NT2/D1 (cell line): ENCODE results near the gene ADAMTS6.

Experiments
- DNase-seq: peaks from one replicate; pipeline ENCODE4 v3.0.0-alpha.2; 2011; ENCODE audit warnings: low read depth, low spot score
- H3K27me3 ChIP-seq: 2 replicates; pipeline ENCODE4 v1.6.0; 2011; ENCODE audit warnings: mild to moderate bottlenecking; ENCODE audit not compliant: insufficient read length, insufficient read depth
- H3K36me3 ChIP-seq: 2 replicates; pipeline ENCODE4 v1.6.1; 2011; ENCODE audit warnings: mild to moderate bottlenecking, low read length, mixed read lengths; ENCODE audit not compliant: insufficient read depth, insufficient read length
- H3K4me1 ChIP-seq: 2 replicates; pipeline ENCODE4 v1.5.1; 2011; ENCODE audit not compliant: insufficient read depth, insufficient read length
- H3K4me3 ChIP-seq: 2 replicates; pipeline ENCODE4 v1.5.1; 2011; ENCODE audit warnings: low read depth; ENCODE audit not compliant: insufficient read length
- H3K9ac ChIP-seq: 2 replicates; pipeline ENCODE4 v1.6.0; 2011; ENCODE audit warnings: low read depth; ENCODE audit not compliant: insufficient read length
- H3K9me3 ChIP-seq: 2 replicates; pipeline ENCODE4 v1.5.1; 2011; ENCODE audit warnings: mild to moderate bottlenecking, low read length; ENCODE audit not compliant: insufficient read depth
- SUZ12 ChIP-seq: IDR thresholded peaks from 2 replicates; pipeline ENCODE4 v1.6.1; 2011; ENCODE audit not compliant: insufficient read length, insufficient read depth; ENCODE audit errors: extremely low read depth
- YY1 ChIP-seq: IDR thresholded peaks from 2 replicates; pipeline ENCODE4 v1.6.1; 2011; ENCODE audit not compliant: insufficient read length, insufficient read depth
- ZNF274 ChIP-seq: IDR thresholded peaks from 2 replicates; pipeline ENCODE4 v1.6.1; 2011; ENCODE audit warnings: mild to moderate bottlenecking, low read depth, low read length

ADAMTS6 gene

DNA sequence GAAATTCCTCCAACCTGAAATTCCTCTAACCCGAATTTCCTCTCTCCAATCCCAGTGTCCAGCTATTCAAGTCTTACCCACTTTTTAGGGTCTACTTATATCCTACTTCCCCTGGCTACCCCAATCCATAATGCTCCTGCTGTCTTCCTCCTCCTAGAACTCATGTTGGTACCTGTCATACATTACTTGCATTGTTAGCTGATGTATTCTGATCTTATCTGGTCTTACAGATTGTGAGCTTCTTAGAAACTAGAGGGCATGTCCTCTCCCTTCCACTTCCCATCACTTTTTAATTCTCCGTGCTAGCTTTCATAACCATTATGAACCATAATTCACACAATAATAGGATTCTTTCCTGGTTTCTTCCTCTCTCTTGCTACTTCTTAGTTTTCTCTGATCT lies 376.9 kb downstream of the ADAMTS6 start:
- Histone ChIP-seq H3K9me3 (no peaks in the 10 kb centered on the region), H3K4me1 (peaks cover 4% of the 10 kb centered on the region), H3K4me3 (no peak overlapping the region), H3K36me3 (no peaks in the 10 kb centered on the region), H3K27me3 (no peaks in the 10 kb centered on the region), H3K9ac (no peak overlapping the region)
- no peak for DNase-seq
- no peak for TF ChIP-seq SUZ12
- TF ChIP-seq ZNF274 = no peak
- TF ChIP-seq YY1 = no peak

DNA sequence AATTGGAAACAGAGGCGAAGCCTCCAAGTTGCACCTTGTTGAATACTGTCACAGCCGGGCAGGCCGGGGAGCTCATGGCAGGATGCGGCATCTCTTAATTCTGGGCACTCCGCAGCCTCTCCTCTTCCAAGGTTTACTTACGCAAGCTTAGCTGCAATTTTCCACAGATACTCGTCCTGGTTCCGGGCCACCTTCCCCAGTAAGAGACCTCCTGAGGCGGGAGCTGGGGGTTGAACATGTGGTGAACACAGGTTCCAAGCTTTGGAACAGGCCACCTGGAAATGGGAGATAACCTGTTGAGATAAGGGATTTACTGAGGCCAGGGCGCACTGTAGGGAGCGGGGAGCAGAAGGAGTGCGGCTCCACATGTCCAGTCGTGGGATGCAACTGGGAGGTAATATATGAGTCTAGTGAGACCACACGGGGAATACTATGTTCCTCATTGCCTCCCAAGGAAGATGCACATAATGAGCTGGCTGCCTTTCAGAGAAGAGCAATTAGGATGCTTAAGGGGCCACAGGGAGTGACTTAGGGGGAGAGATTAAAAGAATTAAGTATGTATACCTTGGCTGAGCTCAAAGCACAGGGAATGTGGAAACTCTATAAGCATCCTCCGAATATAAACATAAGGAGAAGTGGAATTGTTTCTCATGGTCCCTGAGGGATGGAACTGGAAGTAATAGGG lies 377.8 kb downstream of the ADAMTS6 start:
- Histone ChIP-seq H3K9ac (peak overlapping the region; percentile 84), H3K36me3 (no peaks in the 10 kb centered on the region)

DNA sequence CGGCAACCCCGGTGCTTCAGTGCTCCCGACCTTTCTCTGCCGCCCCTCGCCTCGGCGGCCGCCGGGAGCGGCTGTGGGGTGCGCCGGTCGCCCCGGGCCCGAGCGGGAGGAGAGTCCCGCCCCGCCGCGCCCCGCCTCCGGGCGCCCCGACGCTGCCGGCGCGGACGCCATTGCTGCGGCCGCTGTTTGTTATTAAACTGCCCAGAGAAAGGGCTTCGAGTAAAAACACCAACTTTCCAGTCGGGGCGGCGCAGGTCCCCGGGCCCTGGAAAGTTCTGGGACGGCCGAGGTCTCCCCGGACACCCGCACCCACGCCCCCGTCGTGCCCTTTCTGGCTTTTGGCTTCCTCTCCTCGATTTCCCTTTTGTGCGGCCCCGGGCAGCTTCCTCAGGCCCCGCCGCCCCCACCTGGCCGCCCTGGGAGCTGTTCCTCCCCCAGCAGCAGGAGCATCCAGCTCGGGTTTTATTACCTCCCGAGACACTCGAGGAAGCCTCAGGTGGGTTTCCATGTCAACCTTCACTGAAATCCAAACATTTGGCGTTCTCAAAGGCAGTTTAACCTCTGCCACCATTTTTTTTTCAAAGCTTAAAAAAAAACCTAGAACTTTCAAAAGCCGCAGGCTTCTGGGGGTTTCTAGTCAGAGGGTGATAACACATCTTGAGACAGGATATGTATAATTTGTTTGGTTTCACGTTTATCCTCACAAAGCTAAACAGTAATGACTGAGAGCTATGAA lies 378.6 kb downstream of the ADAMTS6 start:
- Histone ChIP-seq H3K9me3 (no peaks in the 10 kb centered on the region), H3K27me3 (no peaks in the 10 kb centered on the region), H3K9ac (peak overlapping the region; percentile 84), H3K36me3 (no peaks in the 10 kb centered on the region), H3K4me3 (peak overlapping the region; percentile 58), H3K4me1 (peaks cover 4% of the 10 kb centered on the region)
- peak; percentile 25 for DNase-seq
- TF ChIP-seq ZNF274 (no peak), YY1 (peak; percentile 21), SUZ12 (no peak)

More for the DNA sequence above, 377.8 kb downstream of the ADAMTS6 start:
- no peak for DNase-seq
- no peaks in the 10 kb centered on the region for H3K27me3 ChIP-seq
- TF ChIP-seq YY1 (no peak), ZNF274 (no peak), SUZ12 (no peak)
- H3K4me1 ChIP-seq = peaks cover 4% of the 10 kb centered on the region
- H3K4me3 ChIP-seq = no peak overlapping the region
- H3K9me3 ChIP-seq = no peaks in the 10 kb centered on the region

DNA sequence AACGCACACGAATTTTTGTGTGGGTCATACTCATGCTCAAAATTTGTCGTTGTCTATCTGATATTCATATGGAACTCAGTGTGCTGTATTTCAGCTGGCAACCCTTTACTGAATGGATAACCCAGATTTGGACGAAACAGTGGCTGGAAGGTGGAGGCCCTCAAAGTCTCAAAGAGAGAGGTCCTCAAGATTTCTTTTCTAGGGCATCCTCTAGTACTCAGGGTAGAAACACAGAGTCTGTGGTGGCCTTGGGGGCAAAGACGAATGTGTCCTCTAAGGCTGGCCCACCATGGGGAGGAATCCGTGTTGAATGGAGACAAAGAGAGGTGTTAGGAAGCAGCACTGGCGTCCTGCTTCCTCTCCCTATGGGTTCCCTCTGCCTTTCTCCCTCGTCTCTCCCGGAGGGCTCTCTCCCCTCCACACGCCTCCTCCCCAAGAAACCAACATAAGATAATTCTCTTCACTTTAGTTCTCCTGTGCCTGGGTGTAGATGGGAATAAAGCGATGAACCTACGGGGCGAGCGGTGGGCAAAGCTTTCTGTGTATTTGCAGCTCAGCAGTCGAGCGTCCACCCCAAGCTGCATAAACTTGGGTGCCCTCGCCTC lies 379.2 kb downstream of the ADAMTS6 start:
- Histone ChIP-seq H3K9ac (peak overlapping the region; percentile 84), H3K36me3 (no peaks in the 10 kb centered on the region), H3K27me3 (no peaks in the 10 kb centered on the region), H3K9me3 (no peaks in the 10 kb centered on the region), H3K4me1 (peaks cover 4% of the 10 kb centered on the region), H3K4me3 (peak overlapping the region; percentile 58)
- no peak for DNase-seq
- TF ChIP-seq SUZ12 = no peak
- no peak for TF ChIP-seq ZNF274
- TF ChIP-seq YY1 = no peak

DNA sequence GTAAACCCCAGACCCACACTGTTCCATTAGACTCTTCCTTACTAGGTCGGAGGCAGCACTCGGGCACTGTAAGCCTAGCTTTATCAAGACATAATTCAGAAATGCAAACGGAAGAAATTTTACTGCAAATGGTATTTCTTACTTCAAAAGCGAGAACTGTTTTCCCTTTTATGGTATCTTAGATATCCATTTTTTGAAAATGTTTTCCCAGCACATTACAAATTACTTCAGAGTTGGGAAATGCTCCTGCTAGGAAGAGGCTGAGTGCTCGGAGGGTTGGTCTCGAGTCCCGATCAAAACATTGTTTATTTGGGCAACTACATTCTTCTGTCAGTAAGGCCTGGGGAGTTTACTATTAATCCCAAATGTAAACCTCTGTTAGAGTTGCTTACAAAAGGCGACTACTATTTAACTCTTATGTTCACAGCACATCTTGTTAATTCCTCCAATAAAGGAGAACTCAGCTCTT lies 380.1 kb downstream of the ADAMTS6 start:
- H3K4me3 ChIP-seq = no peak overlapping the region
- DNase-seq = no peak
- H3K36me3 ChIP-seq = no peaks in the 10 kb centered on the region
- no peaks in the 10 kb centered on the region for H3K27me3 ChIP-seq
- no peak for TF ChIP-seq ZNF274
- no peak for TF ChIP-seq SUZ12
- TF ChIP-seq YY1 = no peak
- H3K9ac ChIP-seq = no peak overlapping the region
- H3K9me3 ChIP-seq = no peaks in the 10 kb centered on the region
- peaks cover 4% of the 10 kb centered on the region for H3K4me1 ChIP-seq

DNA sequence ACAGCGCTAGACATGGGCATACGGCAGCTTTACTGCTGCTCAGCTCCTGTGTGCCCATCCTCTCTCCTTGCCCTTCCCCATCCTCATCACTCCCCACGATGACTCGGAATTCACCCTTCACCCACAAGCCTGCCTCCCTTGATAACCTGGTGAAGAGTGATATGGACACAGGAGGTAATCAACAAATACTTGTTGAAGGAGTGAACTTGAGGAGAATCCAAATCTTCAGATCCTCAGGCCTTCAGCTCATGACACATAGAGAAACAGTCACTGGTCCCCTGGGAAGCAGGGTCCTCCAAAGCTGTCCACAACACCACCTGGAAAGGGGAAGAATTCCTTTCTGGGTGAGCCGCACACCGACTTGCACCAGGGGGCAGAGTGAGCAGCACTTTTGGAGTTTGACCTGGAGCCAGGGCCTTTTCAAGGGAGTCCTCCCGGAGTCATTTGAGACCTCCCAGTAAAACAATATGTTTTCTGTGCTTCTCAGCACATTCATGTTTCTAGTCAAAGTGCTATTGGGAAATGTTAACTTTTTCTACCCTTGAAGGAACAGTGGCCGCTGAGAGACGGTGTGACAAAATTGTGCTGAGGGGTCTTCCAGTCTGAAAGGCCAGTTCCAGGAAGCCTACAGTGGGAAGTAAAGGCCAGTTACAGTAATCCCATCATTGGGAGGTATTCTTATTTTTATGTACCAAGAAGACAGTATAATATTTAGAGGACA lies 380.6 kb downstream of the ADAMTS6 start:
- Histone ChIP-seq H3K4me1 (peaks cover 4% of the 10 kb centered on the region), H3K36me3 (no peaks in the 10 kb centered on the region), H3K27me3 (no peaks in the 10 kb centered on the region), H3K4me3 (no peak overlapping the region), H3K9ac (no peak overlapping the region), H3K9me3 (no peaks in the 10 kb centered on the region)
- TF ChIP-seq YY1 = no peak
- TF ChIP-seq ZNF274 = no peak
- no peak for TF ChIP-seq SUZ12
- DNase-seq = peak; percentile 36
